ENCODE measurements around the gene RUSC2. TPM values are rescaled to one million over a fixed set of nuclear protein-coding genes. Genes with fewer than 3 reads are reported as not detected.

The RUSC2 gene
- total and polyA plus RNA-seq, 12 donors, result 22.1 to 34.9 (median 28.2) TPM

DNA sequence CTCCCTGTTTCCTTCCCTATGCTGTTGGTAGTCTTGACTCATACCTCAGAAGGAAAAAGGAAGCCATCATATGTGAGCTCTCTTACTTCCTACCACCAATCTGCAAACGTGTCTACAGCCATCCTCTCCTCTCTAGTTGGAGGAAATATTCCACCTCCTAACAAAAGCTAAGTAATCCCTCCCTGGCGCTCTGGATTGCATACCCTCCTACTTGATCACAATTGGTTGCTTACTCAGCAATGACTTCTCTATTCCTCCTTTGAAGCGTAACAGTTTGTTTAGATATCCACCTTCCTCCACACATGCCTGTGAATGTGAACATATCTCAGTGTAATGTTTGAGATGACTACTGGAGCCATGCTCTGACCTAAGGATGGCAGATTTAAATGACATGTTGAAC lies 18.2 kb downstream of the RUSC2 start:
- intact Hi-C loops (cut with DNase I), result loop anchor here in 2 of 10 donors (2.0 to 5.0 kb wide), 2 partner anchors 15 to 34 kb away; no protein-coding TSS in a partner anchor
- peaks cover 0 to 7% (median 0%) of the 10 kb centered on the region in 11 donors for H3K9me3 ChIP-seq
- no peak for DNase-seq
- 73% methylated on average over 3 of the region's 3 CpGs for WGBS, 2 donors
- no peaks in the 10 kb centered on the region for H3K36me3 ChIP-seq
- TF ChIP-seq CTCF (IDR thresholded peaks at IDR 0.05), result no peak
- no peak overlapping the region for H3K4me3 ChIP-seq
- peaks cover 3 to 69% (median 38%) of the 10 kb centered on the region in 9 donors for H3K4me1 ChIP-seq
- no peak for ATAC-seq
- peak overlapping the region in 3 of 10 donors; percentile 5 to 91 (median 17) for H3K27ac ChIP-seq
- no peaks in the 10 kb centered on the region for H3K27me3 ChIP-seq

DNA sequence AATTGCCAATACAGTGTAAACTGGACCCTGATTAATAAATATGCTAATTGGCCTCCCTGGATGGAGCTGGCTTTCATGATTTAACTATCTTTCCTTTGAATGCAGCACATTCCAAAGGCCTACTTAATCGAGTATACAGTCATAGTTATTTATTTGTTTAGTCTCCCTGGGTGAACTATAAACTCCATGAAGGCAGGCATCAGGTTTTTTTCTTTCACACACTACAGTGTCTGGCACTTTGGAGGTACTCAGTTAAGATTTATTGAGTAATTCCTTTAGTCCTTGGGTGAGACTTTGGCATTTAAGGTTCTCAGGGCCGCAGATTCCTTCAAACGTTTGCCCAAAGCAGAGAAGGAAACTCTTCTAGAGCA lies 20.5 kb downstream of the RUSC2 start:
- Histone ChIP-seq H3K4me3 (peak overlapping the region in 1 of 10 donors; percentile 32), H3K4me1 (peaks cover 3 to 80% (median 34%) of the 10 kb centered on the region in 9 donors), H3K9me3 (no peaks in the 10 kb centered on the region), H3K36me3 (peaks cover 0 to 4% (median 0%) of the 10 kb centered on the region in 9 donors), H3K27ac (peak overlapping the region; percentile 68 to 91 (median 82)), H3K27me3 (no peaks in the 10 kb centered on the region)
- ATAC-seq (peak in 1 of 8 donors; percentile 2), DNase-seq (no peak)
- no peak for TF ChIP-seq CTCF (IDR thresholded peaks at IDR 0.05)
- WGBS, 2 donors, result 29 to 43% methylated on average over 3 of the region's 3 CpGs
- intact Hi-C loops (cut with DNase I), result loop anchor here in 2 of 10 donors (2.0 to 5.0 kb wide), 2 partner anchors 28 to 42 kb away; no protein-coding TSS in a partner anchor

- ATAC-seq (peak; percentile 86 to 96 (median 95)), DNase-seq (peak; percentile 81 to 93)
- Histone ChIP-seq H3K27ac (peak overlapping the region; percentile 68 to 91 (median 82)), H3K27me3 (no peaks in the 10 kb centered on the region), H3K4me1 (peaks cover 3 to 78% (median 34%) of the 10 kb centered on the region in 9 donors), H3K36me3 (peaks cover 0 to 4% (median 0%) of the 10 kb centered on the region in 9 donors), H3K4me3 (peak overlapping the region in 3 of 10 donors; percentile 2 to 32 (median 6)), H3K9me3 (no peaks in the 10 kb centered on the region)
- TF ChIP-seq CTCF (IDR thresholded peaks at IDR 0.05), result peak in 8 of 9 donors; percentile 17 to 68 (median 41)
- intact Hi-C loops (cut with DNase I), result loop anchor here in 2 of 10 donors (2.0 to 5.0 kb wide), 2 partner anchors 28 to 41 kb away; no protein-coding TSS in a partner anchor
- WGBS, 2 donors, result 32% methylated on average over 3 of the region's 3 CpGs
These were observed 21.0 kb downstream of the RUSC2 start for GRCh38 chr9:35510754-35511428.

- H3K4me1 ChIP-seq, result peaks cover 3 to 83% (median 39%) of the 10 kb centered on the region in 9 donors
- DNase-seq (no peak), ATAC-seq (peak in 1 of 8 donors; percentile 1)
- no peaks in the 10 kb centered on the region for H3K27me3 ChIP-seq
- H3K9me3 ChIP-seq, result no peaks in the 10 kb centered on the region
- peak overlapping the region; percentile 68 to 91 (median 82) for H3K27ac ChIP-seq
- peaks cover 0 to 4% (median 0%) of the 10 kb centered on the region in 9 donors for H3K36me3 ChIP-seq
- peak overlapping the region in 3 of 10 donors; percentile 2 to 32 (median 6) for H3K4me3 ChIP-seq
- WGBS, 2 donors, result 42 to 47% methylated on average over 1 of the region's 1 CpG
- TF ChIP-seq CTCF (IDR thresholded peaks at IDR 0.05), result no peak
- intact Hi-C loops (cut with DNase I), result loop anchor here in 2 of 10 donors (2.0 to 5.0 kb wide), 2 partner anchors 27 to 41 kb away; no protein-coding TSS in a partner anchor
These were observed 21.5 kb downstream of the RUSC2 start for GRCh38 chr9:35511453-35511852.

Measured in heart right ventricle (tissue), 16 donors.